GM21576 (cell line): ENCODE results near the gene CCDC102A.
"Not testable (repeated sequence)": the region's sequence is repeated elsewhere in the genome, so short reads cannot be mapped to it uniquely, and the experiment has no call there.

Source experiments
- ATAC-seq: cut with Tn5 transposase; IDR thresholded peaks from one replicate; pipeline ENCODE4 v1.9.1; 2021; ENCODE audit warnings: mild to moderate bottlenecking, moderate library complexity; ENCODE audit not compliant: unreplicated experiment

CCDC102A gene

DNA sequence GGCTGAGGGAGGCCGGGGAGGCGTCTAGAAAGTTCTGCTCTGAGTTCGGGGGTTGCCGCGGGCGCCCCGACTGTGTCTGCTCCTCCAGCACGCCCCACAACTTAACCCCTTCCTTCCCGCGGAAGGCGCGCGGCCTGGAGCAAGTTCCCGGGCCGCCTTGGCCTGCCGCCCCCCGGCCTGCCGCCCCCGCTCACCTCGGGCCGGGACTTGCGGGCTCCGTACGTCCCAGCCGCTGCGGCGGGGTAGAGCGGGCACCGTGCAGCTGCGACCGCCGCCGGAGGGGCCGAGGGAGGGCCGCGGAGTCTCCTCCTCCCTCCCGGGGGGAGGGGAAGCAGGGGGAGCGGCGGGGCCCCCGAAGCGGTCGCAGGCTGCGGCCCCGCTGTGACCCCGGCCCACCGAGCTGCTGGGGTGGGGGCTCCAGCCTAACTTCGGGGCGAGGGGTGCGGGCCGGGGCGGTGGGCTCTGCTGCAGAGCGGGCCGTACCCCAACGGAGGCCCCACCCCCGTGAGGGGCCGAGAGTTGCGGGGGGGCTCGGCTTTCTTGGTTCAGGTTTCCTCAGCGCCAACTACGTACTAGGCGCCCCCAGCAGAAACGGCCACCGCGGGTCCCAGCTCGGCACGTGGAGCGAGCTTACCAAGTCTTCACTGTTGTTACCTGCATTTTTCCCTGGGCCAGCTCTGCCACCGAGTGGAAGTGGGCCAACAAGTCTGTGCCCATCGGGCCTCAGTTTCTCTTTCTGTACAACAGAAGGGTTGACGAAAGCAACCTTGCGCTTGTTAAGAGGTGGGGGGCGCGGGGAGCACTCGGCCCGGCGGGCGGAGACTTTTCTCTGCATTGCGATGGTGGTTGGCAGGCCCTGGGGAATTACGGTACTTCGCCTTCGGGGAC lies at the start of gene CCDC102A:
TSS of gene CCDC102A (minus strand) at position 266 of the 888 bp plus-strand sequence. CDS start 7,394 bp downstream, outside the sequence.
- peak; percentile 11 for ATAC-seq

DNA sequence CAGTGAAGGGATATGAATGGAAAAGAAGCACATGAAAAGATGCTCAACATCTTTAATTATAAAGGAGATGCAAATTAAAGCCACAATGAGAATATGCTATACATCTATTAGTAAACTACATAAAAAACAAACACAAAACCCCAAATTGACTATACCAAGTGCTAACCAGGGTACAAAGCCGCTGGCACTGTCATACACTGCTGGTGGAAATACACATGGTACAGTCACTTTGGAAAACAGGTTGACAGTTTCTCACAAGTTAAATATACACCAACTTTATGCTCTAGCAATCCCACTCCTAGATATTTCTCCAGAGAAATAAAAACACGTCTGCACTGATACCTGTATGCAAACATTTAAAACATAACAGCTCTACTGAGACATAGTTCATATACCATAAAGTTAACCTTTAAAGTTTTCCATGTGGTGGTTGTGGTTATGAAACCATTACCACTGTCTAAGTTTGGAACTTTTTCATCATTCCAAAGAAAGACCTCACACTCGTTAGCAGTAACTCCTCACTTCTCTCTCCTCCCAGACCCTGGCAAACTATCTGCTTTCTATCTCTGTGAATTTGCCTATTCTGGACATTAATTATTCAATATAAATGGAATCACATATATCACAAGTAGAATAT lies 48.8 kb upstream of the CCDC102A start:
- no peak for ATAC-seq

- no peak for ATAC-seq
Observed at GRCh38 chr16:57579361-57579665, 42.9 kb upstream of the CCDC102A start.

- no peak for ATAC-seq
Observed at GRCh38 chr16:57578521-57579360, 42.4 kb upstream of the CCDC102A start.

- ATAC-seq = no peak
Observed at GRCh38 chr16:57577691-57578224, 41.4 kb upstream of the CCDC102A start.

DNA sequence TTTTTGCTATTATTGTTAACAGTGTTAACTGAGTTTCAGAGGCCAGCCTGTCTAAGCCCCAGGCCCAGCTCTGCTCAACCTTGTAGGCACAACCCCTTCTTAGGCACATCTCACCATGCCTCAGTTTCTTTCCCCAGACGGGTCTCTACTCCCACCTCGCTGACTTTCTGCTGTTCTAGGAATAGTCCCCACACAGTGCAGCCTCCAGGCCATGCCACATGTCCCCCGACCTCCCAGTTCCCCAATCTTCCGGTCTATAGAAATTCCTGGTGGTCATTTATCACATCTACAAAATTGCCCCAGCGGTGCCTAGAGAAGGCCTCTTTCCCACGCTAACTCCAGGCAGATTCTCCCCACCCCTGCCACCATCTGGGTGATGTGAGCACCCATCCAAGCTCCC lies 40.8 kb upstream of the CCDC102A start:
- no peak for ATAC-seq

DNA sequence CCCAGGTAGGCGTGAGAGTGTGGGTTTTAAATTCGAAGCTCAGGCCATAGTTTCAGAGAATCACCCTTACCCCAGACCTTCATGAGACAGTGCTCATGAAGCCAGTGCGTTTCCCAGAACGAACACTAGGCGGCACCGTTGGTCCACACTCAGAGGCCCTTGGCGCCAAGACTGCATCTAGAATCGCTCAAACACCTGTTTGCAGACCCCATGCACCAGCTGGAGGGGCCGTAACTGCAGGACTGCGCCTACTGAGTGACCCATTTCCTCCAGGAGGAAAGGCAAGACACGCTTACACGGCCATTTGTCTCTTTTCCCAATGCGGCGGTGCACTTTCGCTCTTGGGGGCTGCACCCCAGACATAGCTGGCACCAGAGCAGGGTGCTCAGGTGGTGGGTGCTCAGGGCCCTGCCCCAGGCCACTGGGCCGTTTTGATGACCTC lies 40.1 kb upstream of the CCDC102A start:
- ATAC-seq = peak; percentile 60

DNA sequence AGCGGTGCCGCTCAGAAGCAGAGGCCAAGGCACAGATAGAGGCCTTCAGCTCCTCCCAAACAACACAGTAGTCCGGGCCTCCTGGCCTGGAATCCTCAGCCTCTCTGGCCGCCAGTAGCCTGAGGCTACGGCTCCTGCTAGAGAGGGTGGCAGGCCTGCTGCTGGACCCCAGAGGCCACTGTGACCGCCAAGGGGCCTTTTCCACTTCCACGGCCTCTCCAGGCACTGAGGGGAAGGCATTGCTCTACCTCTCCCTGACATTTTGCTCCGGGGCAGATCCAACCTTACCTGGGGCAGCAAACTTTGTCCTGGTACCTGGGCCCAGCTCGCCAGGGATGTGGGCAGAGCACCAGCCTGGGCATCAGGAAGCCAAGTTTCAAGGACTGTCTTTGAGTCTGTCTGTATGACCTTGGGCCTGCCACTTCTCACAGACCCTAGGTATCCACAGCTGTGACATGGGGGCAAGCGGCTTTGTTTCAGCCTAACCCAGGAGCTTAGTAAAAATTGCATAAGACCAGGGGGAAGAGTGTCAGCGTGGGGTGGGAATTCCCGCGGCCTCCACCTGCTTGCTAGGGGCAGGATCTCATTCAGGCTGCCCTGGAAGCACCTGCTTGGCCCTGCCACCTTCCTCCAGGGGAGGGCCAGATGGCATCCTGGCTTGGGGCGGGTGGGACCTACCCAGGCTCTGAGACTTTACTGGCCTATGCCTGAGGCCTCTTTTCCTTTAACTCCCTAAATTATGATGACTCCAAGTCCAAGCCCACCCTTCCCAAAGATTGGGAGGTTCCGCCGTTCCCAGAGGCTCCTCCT lies 39.3 kb upstream of the CCDC102A start:
- ATAC-seq = no peak

DNA sequence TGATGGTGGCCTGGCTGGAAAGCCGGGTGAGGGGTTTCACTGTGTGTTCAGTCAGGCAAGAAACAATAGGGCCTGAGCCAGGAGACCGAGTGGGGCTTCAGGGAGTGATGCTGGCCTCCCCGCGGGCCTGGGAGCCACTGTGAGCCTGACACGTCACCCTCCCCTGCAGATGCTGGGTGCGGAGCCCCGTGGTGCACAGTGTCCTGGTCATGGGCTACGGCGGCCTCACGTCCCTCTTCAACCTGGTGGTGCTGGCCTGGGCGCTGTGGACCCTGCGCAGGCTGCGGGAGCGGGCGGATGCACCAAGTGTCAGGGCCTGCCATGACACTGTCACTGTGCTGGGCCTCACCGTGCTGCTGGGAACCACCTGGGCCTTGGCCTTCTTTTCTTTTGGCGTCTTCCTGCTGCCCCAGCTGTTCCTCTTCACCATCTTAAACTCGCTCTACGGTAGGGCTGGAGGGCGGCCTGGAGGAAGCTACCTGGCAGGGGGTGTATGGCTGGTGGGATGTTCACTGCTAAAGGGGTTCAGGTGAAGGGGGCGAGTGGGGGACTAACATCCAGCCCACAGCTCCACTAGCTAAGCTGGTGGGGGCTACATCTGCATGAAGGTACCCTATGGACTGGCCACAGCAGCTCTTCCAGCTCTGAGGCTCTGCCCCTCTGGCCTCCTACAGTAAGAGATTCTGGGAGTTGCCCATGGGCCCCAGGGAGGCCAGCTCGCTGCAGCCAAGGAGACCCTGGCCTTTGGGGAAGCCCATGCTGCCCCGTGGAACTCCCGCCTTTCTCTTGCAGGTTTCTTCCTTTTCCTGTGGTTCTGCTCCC lies 38.5 kb upstream of the CCDC102A start:
- no peak for ATAC-seq

DNA sequence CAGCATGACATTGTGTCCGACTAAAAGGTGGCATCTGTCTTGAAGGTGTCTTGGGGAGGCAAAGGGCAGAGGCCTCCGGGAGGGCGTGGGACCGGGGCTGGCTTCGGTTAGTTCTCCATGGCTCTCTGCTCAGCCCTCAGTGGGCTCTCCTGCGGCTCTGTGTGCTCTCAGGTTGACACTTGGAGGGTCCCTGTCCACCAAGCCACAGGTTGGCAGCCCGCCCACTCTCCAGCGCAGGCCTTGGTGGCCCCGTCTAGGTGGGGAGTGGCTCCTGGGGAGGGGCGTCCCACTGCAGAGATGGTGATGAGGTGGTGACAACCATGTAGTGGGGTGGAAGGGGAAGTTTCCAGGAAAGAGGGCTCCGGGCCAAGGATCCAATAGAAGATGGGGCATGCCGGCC lies 37.7 kb upstream of the CCDC102A start:
- no peak for ATAC-seq

- no peak for ATAC-seq
Observed at GRCh38 chr16:57572978-57573728, 36.8 kb upstream of the CCDC102A start.

DNA sequence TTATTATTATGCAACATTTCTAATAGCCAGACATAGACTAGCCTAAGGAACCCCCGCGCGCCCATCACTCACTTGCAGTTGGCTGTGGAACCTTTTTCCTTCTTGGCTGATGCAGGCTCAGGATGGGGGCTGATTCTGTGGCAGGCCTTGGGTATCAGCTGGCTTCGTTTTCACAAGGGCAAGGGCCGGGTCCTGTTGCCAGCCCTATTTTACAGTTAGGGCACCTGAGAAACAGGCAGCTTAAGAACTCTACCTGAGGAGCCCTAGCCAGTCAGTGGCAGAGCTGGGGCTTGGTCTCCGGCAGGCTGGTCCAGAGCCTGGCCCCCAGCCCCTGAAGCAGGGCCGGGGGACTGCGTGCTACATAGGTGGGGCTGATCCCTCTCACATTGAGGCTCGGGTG lies 34.7 kb upstream of the CCDC102A start:
- ATAC-seq = no peak

- no peak for ATAC-seq
Observed at GRCh38 chr16:57570301-57571070, 34.1 kb upstream of the CCDC102A start.

GRCh38 chr16:57569306-57569946 lies 33.1 kb upstream of the CCDC102A start:
- ATAC-seq = no peak

DNA sequence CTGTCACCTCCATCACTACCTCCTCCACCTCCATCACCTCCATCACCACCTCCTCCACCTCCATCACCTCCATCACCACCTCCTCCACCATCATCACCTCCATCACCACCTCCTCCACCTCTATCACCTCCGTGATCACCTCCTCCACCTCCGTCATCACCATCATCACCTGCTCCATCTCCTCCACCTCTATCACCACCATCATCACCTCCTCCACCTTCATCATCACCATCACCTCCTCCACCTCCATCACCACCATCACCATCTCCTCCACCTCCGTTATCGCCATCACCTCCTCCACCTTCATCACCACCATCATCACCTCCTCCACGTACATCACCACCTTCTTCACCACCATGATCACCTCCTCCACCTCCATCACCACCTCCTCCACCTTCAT lies 32.4 kb upstream of the CCDC102A start:
- ATAC-seq = not testable (repeated sequence)

- no peak for ATAC-seq
Observed at GRCh38 chr16:57568173-57568678, 31.9 kb upstream of the CCDC102A start.

DNA sequence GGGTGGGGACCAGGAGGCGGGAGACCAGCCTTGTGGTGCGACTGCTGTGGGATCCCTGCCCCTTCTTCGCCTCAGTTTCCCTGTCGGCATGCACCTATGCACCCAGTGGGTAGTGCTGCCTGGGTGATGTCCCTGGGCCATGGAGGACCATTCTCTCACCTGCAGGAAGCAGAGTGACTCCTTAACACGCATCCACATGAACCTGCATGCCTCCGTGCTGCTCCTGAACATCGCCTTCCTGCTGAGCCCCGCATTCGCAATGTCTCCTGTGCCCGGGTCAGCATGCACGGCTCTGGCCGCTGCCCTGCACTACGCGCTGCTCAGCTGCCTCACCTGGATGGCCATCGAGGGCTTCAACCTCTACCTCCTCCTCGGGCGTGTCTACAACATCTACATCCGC lies 31.3 kb upstream of the CCDC102A start:
- no peak for ATAC-seq
